Stimulated activated CD8-positive, alpha-beta memory T cell treated with anti-CD3 and anti-CD28 coated beads, Interleukin-15, amount 100 ng/mL, for 4 hours (primary cell): ENCODE measurements around the gene CELF4.

Source experiments
- DNase-seq, 2 donors: peaks; one replicate each; pipeline ENCODE4 v3.0.0-alpha.2; 2020; ENCODE audit warnings: low read depth in 2 of 2

The CELF4 gene

GRCh38 chr18:37524498-37525261 lies 40.9 kb downstream of the CELF4 start:
- DNase-seq = no peak

- no peak for DNase-seq
Observed at GRCh38 chr18:37524139-37524497, 41.5 kb downstream of the CELF4 start.

GRCh38 chr18:37521510-37522465 lies 43.8 kb downstream of the CELF4 start:
- no peak for DNase-seq

GRCh38 chr18:37520508-37520907 lies 45.1 kb downstream of the CELF4 start:
- DNase-seq = no peak

- no peak for DNase-seq
Observed at GRCh38 chr18:37519510-37520135, 46.0 kb downstream of the CELF4 start.

- no peak for DNase-seq
Observed at GRCh38 chr18:37516361-37516853, 49.2 kb downstream of the CELF4 start.

- DNase-seq = no peak
Observed at GRCh38 chr18:37514953-37515352, 50.6 kb downstream of the CELF4 start.

GRCh38 chr18:37512400-37512799 lies 53.2 kb downstream of the CELF4 start:
- DNase-seq = no peak

- no peak for DNase-seq
Observed at GRCh38 chr18:37511721-37512298, 53.8 kb downstream of the CELF4 start.

- DNase-seq = no peak
Observed at GRCh38 chr18:37509600-37509999, 56.0 kb downstream of the CELF4 start.

- DNase-seq = no peak
Observed at GRCh38 chr18:37508207-37508606, 57.4 kb downstream of the CELF4 start.

GRCh38 chr18:37507239-37507638 lies 58.4 kb downstream of the CELF4 start:
- DNase-seq = no peak

- no peak for DNase-seq
Observed at GRCh38 chr18:37506001-37506400, 59.6 kb downstream of the CELF4 start.

- no peak for DNase-seq
Observed at GRCh38 chr18:37505321-37505720, 60.3 kb downstream of the CELF4 start.

- DNase-seq = no peak
Observed at GRCh38 chr18:37502601-37503000, 63.0 kb downstream of the CELF4 start.

GRCh38 chr18:37502036-37502435 lies 63.6 kb downstream of the CELF4 start:
- no peak for DNase-seq

GRCh38 chr18:37501136-37501535 lies 64.5 kb downstream of the CELF4 start:
- DNase-seq = no peak

GRCh38 chr18:37499913-37500312 lies 65.7 kb downstream of the CELF4 start:
- no peak for DNase-seq

GRCh38 chr18:37499044-37499443 lies 66.6 kb downstream of the CELF4 start:
- no peak for DNase-seq

- no peak for DNase-seq
Observed at GRCh38 chr18:37497853-37498518, 67.6 kb downstream of the CELF4 start.

GRCh38 chr18:37496568-37496967 lies 69.0 kb downstream of the CELF4 start:
- no peak for DNase-seq
